ENCODE measurements around the gene TNK1. TPM values are rescaled to one million over a fixed set of nuclear protein-coding genes. Genes with fewer than 3 reads are reported as not detected.

TNK1 gene
- total and polyA plus RNA-seq, 2 donors (not counting 3 experiments of a cell fraction or from before 2014, with no cell fraction given): 0.22 to 0.58 TPM

DNA sequence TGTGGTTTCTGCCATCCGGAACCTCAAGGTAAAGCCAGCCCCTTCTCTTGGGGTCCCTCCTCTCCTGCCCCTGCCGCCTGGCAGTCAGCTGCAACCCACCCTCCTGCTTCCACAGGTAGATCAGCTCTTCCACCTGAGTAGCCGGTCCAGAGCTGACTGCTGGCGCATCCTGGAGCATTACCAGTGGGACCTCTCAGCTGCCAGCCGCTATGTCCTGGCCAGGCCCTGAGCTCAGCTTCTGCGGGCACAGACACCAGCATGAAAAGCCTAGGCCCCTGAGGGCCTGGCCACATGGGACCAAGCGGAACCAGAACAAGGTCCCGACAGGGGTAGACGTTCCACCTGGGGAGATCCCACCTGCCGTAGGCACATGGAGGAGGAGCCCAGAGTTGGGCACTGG lies 8.0 kb downstream of the TNK1 start:
- Histone ChIP-seq H3K4me2 (ENCODE audit: insufficient read depth, low read length) (no peak overlapping the region), H3K4me1 (ENCODE audit: control insufficient read depth, extremely low read depth, insufficient read depth, low read length) (peaks cover 18% of the 10 kb centered on the region), H3K79me2 (ENCODE audit: control insufficient read depth, insufficient read depth, low read length) (no peaks in the 10 kb centered on the region), H3K9ac (replicated peaks; ENCODE audit: extremely low read depth, insufficient read depth, low read length) (no peak overlapping the region), H3K4me3 (replicated peaks in 1 of 3; ENCODE audit: insufficient read depth in 1 of 3, low read depth in 1 of 3, low read length in 3 of 3) (no peak overlapping the region), H3K9me1 (replicated peaks; ENCODE audit: control insufficient read depth, extremely low read depth, insufficient read depth, low read length) (no peaks in the 10 kb centered on the region), H2AFZ (ENCODE audit: low read depth, low read length) (no peak overlapping the region), H4K20me1 (replicated peaks; ENCODE audit: control insufficient read depth, extremely low read depth, insufficient read depth, low read length) (no peaks in the 10 kb centered on the region), H3K27me3 (ENCODE audit: control insufficient read depth in 2 of 2, insufficient read depth in 2 of 2, low read length in 2 of 2) (no peaks in the 10 kb centered on the region), H3K27ac (ENCODE audit: insufficient read depth, low read depth, low read length) (no peak overlapping the region), H3K36me3 (ENCODE audit: control insufficient read depth in 2 of 2, extremely low read depth in 1 of 2, insufficient read depth in 2 of 2, low read length in 2 of 2) (peaks cover 0 to 21% of the 10 kb centered on the region in 2 experiments), H3K9me3 (replicated peaks; ENCODE audit: control insufficient read depth, insufficient read depth, low read length) (no peaks in the 10 kb centered on the region)
- CTCF ChIA-PET: interaction anchor here (1.1 kb wide), 1 partner anchor 33 kb away, joined by 5 read pairs; no protein-coding TSS in a partner anchor
- no peak for DNase-seq (ENCODE audit: low read depth, low spot score)
- no peak for FAIRE-seq
- intact Hi-C loops (cut with micrococcal nuclease): no loop called here
- no peak for TF ChIP-seq POLR2A (IDR thresholded peaks at IDR 0.05; ENCODE audit: low read depth, low read length)
- no peak for TF ChIP-seq JUN (IDR thresholded peaks at IDR 0.05; ENCODE audit: borderline replicate concordance, insufficient read depth, insufficient read length, low read depth)
- no TSS peak for BruUV-seq (replicated peaks)
- dilution Hi-C loops (cut with MboI; ENCODE audit: extremely low pct_ligation_motif_present, low sequenced_read_pairs): no loop called here
- POLR2A ChIA-PET: no interaction called here

DNA sequence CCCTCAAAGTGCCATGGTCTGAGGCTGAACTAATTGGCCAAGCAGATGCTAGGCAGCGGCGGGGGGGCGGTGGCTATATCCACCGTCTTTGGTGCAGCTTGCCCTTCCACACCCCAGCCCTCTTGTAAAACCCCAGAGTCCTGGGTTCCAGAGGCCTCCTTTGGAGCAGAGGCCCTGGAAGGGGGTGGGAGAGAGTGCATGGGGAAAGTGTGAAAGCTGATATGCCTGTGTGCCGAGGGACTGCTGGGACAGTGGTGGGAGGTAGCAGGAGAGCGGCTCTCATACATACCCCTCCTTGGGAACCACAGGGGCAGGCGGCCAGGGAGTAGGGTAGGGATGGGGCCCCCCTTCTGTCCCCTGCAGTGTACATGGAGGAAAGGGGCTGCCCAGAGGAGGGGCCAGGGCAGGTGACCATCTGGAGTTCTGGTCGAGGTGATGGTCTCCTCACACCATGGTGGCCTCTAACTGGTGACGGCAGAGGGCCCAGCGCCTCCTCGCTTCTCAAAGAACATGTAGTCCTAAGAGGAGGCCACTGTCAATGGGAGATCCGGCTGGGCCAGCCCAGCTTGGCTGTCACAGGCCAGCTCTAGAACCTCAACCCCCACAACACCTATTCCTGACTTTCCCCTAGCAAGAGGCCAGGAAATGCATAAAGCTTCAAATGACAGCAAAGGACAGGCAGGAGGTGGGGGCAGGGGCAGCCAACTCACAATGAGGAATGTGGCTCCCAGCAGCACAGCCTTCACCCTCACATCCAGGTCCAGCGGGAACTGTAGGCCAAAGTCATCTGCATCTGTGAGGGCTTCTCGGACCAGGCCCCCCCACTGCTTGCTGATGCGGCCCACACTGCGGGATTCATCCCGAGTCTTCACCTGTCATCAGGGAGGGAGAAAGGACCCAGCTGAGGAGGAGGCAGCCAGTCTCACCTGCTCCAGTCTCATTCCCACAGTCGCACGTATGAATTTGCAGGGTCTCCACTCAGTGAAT lies 9.3 kb downstream of the TNK1 start:
- CTCF ChIA-PET: no interaction called here
- FAIRE-seq: no peak
- no peak overlapping the region for H3K27ac ChIP-seq (ENCODE audit: insufficient read depth, low read depth, low read length)
- H3K79me2 ChIP-seq (ENCODE audit: control insufficient read depth, insufficient read depth, low read length): no peaks in the 10 kb centered on the region
- no peaks in the 10 kb centered on the region for H3K9me3 ChIP-seq (replicated peaks; ENCODE audit: control insufficient read depth, insufficient read depth, low read length)
- H3K4me2 ChIP-seq (ENCODE audit: insufficient read depth, low read length): no peak overlapping the region
- TF ChIP-seq FOS (IDR thresholded peaks at IDR 0.05; ENCODE audit: borderline replicate concordance, insufficient read depth, low read length) (no peak), GATA2 (IDR thresholded peaks at IDR 0.05; ENCODE audit: insufficient read depth, insufficient read length, low read depth, low read length) (no peak), EZH2 (IDR thresholded peaks at IDR 0.05; ENCODE audit: borderline replicate concordance, low read depth, low read length, severe bottlenecking) (no peak), JUN (IDR thresholded peaks at IDR 0.05; ENCODE audit: borderline replicate concordance, insufficient read depth, insufficient read length, low read depth) (no peak), POLR2AphosphoS5 (IDR thresholded peaks at IDR 0.05; ENCODE audit: insufficient read depth, low read depth, low read length) (no peak)
- TF ChIP-seq, protein P1, sequence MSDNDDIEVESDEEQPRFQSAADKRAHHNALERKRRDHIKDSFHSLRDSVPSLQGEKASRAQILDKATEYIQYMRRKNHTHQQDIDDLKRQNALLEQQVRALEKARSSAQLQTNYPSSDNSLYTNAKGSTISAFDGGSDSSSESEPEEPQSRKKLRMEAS (IDR thresholded peaks at IDR 0.05; ENCODE audit: insufficient read depth, insufficient read length): no peak
- DNase-seq (ENCODE audit: low read depth, low spot score): no peak
- peaks cover 0 to 21% of the 10 kb centered on the region in 2 experiments for H3K36me3 ChIP-seq (ENCODE audit: control insufficient read depth in 2 of 2, extremely low read depth in 1 of 2, insufficient read depth in 2 of 2, low read length in 2 of 2)
- H3K9ac ChIP-seq (replicated peaks; ENCODE audit: extremely low read depth, insufficient read depth, low read length): no peak overlapping the region
- POLR2A ChIA-PET: no interaction called here
- dilution Hi-C loops (cut with MboI; ENCODE audit: extremely low pct_ligation_motif_present, low sequenced_read_pairs): no loop called here
- intact Hi-C loops (cut with micrococcal nuclease): loop anchor here (5.0 kb wide), 1 partner anchor 33 kb away; the partner anchor contains the start of gene TMEM95
- no peaks in the 10 kb centered on the region for H3K9me1 ChIP-seq (replicated peaks; ENCODE audit: control insufficient read depth, extremely low read depth, insufficient read depth, low read length)
- peaks cover 16% of the 10 kb centered on the region for H3K4me1 ChIP-seq (ENCODE audit: control insufficient read depth, extremely low read depth, insufficient read depth, low read length)
- no peak overlapping the region for H2AFZ ChIP-seq (ENCODE audit: low read depth, low read length)
- H3K27me3 ChIP-seq (ENCODE audit: control insufficient read depth in 2 of 2, insufficient read depth in 2 of 2, low read length in 2 of 2): no peaks in the 10 kb centered on the region
- TSS peak; percentile 46 for BruUV-seq (replicated peaks)
- no peak overlapping the region for H3K4me3 ChIP-seq (replicated peaks in 1 of 3; ENCODE audit: insufficient read depth in 1 of 3, low read depth in 1 of 3, low read length in 3 of 3)
- no peaks in the 10 kb centered on the region for H4K20me1 ChIP-seq (replicated peaks; ENCODE audit: control insufficient read depth, extremely low read depth, insufficient read depth, low read length)
